HG03432 (cell line): ENCODE measurements around the gene FAM193A.
"Not testable (repeated sequence)": the region's sequence is repeated elsewhere in the genome, so short reads cannot be mapped to it uniquely, and the experiment has no call there.

Experiments used
- ATAC-seq: cut with Tn5 transposase; IDR thresholded peaks from one replicate; pipeline ENCODE4 v1.9.1; 2021; ENCODE audit warnings: mild to moderate bottlenecking, moderate library complexity; ENCODE audit not compliant: unreplicated experiment

Gene FAM193A

GRCh38 chr4:2515830-2516550, 20.5 kb upstream of the FAM193A start:
- ATAC-seq: no peak

GRCh38 chr4:2516635-2517034, 19.8 kb upstream of the FAM193A start:
- no peak for ATAC-seq

GRCh38 chr4:2526559-2526958, 9.9 kb upstream of the FAM193A start:
- no peak for ATAC-seq

- no peak for ATAC-seq
Observed at GRCh38 chr4:2534904-2535375, 1.5 kb upstream of the FAM193A start.

GRCh38 chr4:2535376-2536192, 863 bp upstream of the FAM193A start:
- ATAC-seq: peak; percentile 11

GRCh38 chr4:2537011-2537830, 774 bp downstream of the FAM193A start:
- peak; percentile 24 for ATAC-seq

GRCh38 chr4:2543580-2544191, 7.2 kb downstream of the FAM193A start:
- not testable (repeated sequence) for ATAC-seq

- no peak for ATAC-seq
Observed at GRCh38 chr4:2545321-2546013, 9.0 kb downstream of the FAM193A start.

GRCh38 chr4:2546286-2546823, 9.9 kb downstream of the FAM193A start:
- ATAC-seq: no peak

GRCh38 chr4:2546961-2547691, 10.7 kb downstream of the FAM193A start:
- not testable (repeated sequence) for ATAC-seq

GRCh38 chr4:2551118-2551517, 14.7 kb downstream of the FAM193A start:
- ATAC-seq: no peak

- no peak for ATAC-seq
Observed at GRCh38 chr4:2552806-2553205, 16.4 kb downstream of the FAM193A start.

- no peak for ATAC-seq
Observed at GRCh38 chr4:2558301-2558700, 21.9 kb downstream of the FAM193A start.

- ATAC-seq: no peak
Observed at GRCh38 chr4:2560167-2560566, 23.7 kb downstream of the FAM193A start.

GRCh38 chr4:2565533-2565932, 29.1 kb downstream of the FAM193A start:
- ATAC-seq: no peak

- ATAC-seq: no peak
Observed at GRCh38 chr4:2570036-2570435, 33.6 kb downstream of the FAM193A start.

- ATAC-seq: peak; percentile 90
Observed at GRCh38 chr4:2570551-2571222, 34.2 kb downstream of the FAM193A start.

GRCh38 chr4:2572076-2572475, 35.6 kb downstream of the FAM193A start:
- no peak for ATAC-seq

GRCh38 chr4:2572866-2573265, 36.4 kb downstream of the FAM193A start:
- no peak for ATAC-seq
